D721Med (cell line): Measurements from ENCODE around the gene GFRA1.

Experiments
- DNase-seq: peaks from one replicate; pipeline ENCODE4 v3.0.0; 2011; ENCODE audit warnings: low spot score; ENCODE audit not compliant: insufficient read length
- FAIRE-seq: peaks from 2 replicates; lab custom pipeline; 2011; peaks lifted over from hg19 to GRCh38; lab: Jason Lieb, UNC
- CTCF ChIP-seq: IDR thresholded peaks from 2 replicates; pipeline ENCODE4 v1.5.1; 2012; ENCODE audit warnings: mild to moderate bottlenecking, control low read depth; ENCODE audit not compliant: insufficient read depth; ENCODE audit errors: missing control alignments

The GFRA1 gene

DNA sequence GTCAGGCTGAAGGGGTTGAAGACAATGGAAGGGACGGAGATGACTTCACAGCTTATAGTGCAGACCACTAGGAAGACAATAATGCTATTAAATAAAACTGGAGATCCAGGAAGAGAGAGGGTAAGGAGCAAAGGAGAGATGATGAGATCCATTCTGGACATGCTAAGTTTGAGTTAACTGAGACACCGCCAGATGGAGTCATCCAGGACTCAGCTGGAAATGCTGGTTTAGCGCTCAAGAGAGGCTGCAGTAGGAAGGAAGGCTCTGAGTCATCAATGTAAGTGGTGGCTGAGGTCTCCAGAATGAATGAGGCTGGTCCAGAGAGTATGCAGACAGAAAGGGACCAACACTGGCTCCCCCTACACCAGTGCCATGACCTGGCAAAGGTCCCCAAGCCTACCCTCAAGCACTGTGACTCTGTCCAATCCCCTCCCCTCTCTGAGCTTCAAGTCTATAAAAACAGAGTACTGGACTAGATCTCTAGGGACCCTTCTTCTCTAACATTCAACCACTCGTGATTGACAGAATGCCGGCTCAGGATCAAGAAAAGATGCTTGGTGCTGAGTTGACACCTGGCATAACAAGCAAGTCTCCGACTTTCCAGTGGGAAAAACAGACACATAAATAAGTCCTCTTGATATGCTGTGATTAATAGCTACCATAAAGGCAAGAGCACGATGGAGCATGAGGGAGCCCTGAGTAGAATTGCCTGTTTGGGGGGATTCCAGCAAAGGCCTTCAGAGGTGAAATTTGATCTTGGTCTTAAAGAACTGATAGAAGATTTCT is 8.9 kb downstream of the GFRA1 start:
- no peak for FAIRE-seq

DNA sequence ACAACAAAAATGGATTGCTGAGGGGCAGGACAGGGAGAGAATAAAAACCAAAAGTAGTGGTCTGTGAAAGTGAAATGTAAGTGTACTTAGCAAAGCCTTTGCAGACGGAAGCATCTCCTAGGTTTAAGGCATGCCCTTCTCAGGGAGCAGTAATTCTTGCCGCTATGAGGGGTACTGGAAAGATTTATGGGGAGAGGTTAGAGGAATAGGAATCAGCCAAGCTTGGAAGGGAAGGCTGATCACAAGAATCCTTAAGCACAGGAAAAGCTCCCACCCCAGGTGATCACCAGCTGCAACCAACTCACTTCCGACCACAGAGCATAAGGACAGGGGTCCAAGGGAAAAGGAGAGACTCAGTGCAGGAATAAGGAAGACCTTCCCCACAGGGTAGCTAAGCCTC is 10.3 kb downstream of the GFRA1 start:
- DNase-seq = no peak
- no peak for TF ChIP-seq CTCF
- FAIRE-seq = no peak

More for the DNA sequence above, 8.9 kb downstream of the GFRA1 start:
- no peak for DNase-seq
- no peak for TF ChIP-seq CTCF

- FAIRE-seq (no peak), DNase-seq (no peak)
- TF ChIP-seq CTCF = no peak
Measured at GRCh38 chr10:116260599-116260998, 12.4 kb downstream of the GFRA1 start.

DNA sequence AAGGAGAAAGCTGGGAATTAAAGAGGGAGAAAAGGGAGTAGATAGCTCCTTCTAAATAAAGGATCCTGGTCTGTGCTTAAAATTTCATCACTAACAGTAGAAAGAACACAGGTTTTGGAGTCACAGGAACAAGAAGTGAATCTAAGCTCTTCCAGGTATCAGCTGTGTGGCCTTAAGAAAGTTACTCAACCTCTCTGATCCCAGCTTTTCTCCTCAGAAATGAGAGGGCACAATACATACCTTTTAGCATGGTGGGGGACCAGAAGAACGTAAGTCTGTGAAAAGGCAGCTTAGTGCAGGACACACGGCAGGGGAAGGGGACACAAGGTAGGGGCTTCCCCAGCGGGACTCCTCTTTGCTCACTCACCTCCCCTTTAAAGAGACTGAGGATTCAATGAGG is 13.4 kb downstream of the GFRA1 start:
- TF ChIP-seq CTCF = no peak
- DNase-seq (no peak), FAIRE-seq (no peak)

- no peak for TF ChIP-seq CTCF
- DNase-seq = no peak
- FAIRE-seq = no peak
Measured at GRCh38 chr10:116257785-116258184, 15.2 kb downstream of the GFRA1 start.

DNA sequence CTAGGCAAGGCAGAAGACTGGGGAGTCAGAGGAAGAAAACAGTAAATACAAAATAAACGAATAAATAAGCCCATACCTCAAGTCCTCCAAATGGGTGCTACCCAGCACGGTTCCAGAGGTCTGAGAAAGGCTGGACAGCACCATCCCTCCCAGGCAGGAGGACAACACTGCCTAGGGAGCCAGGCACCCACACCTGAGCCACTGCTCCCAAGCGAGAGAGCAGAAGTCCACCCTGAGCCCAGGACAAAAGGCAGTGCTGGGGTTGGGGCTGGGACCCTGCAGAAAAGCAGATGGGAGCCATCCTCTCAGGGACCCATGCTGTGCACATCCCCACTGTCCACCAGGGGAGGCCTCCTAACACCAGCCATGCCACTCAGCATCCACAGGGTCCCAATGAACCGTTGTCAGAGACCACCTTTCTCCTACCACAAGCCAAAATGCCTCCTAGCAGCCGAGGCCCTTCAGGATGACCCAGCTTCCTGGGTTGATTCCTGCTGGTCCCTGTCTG is 16.2 kb downstream of the GFRA1 start:
- DNase-seq (no peak), FAIRE-seq (no peak)
- TF ChIP-seq CTCF = no peak
